Memory B cell (primary cell): ENCODE results near the gene HMG20B.
"Not testable (repeated sequence)": the region's sequence is repeated elsewhere in the genome, so short reads cannot be mapped to it uniquely, and the experiment has no call there.

Source experiments
- ATAC-seq: fragments of 150-1000 bp; cut with Tn5 transposase; 2 replicates; pipeline ENCODE4 v1.10.0; 2021; ENCODE audit warnings: low read depth, mild to moderate bottlenecking, moderate library complexity
- DNase-seq, 2 donors: peaks; one replicate each; pipeline ENCODE4 v3.0.0; 2022; ENCODE audit warnings: low spot score in 2 of 2
- H3K27ac Mint-ChIP-seq: one replicate; pipeline ENCODE4 v1.8.0; 2022; ENCODE audit warnings: mild to moderate bottlenecking, moderate library complexity, mixed read lengths
- H3K27me3 Mint-ChIP-seq: one replicate; pipeline ENCODE4 v1.8.0; 2022; ENCODE audit warnings: mixed read lengths
- H3K36me3 Mint-ChIP-seq: one replicate; pipeline ENCODE4 v1.8.0; 2022; ENCODE audit warnings: mild to moderate bottlenecking, mixed read lengths
- H3K4me1 Mint-ChIP-seq: one replicate; pipeline ENCODE4 v1.8.0; 2022; ENCODE audit warnings: mixed read lengths
- H3K4me3 Mint-ChIP-seq: one replicate; pipeline ENCODE4 v1.8.0; 2022; ENCODE audit warnings: mild to moderate bottlenecking, moderate library complexity, mixed read lengths
- H3K9me3 Mint-ChIP-seq: one replicate; pipeline ENCODE4 v1.8.0; 2022; ENCODE audit warnings: mixed read lengths

HMG20B gene

DNA sequence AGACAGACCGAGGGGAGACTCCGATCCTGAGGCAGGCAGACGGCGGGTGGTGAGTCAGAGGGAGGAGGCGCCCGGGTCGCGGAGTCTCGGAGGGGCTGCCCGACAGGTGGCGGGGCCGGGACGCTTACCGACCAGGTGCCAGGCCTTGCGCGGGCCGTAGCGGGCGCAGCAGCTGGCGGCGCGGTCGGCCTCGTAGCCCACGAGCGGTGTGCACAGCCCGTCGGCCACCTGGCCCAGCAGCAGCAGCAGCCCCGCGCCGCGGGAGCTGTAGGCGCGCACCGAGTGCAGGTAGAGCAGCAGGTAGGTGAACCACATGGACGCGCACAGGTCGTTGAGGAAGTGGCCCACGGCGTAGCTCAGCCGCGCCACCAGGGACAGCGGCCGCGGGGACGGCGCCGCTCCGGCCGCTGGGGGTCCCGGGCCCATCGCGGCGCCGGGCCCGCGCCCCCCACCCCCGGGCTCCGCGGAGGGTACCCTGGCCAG is 15.7 kb upstream of the HMG20B start:
- peaks cover 31% of the 10 kb centered on the region for H3K4me1 Mint-ChIP-seq
- H3K27ac Mint-ChIP-seq: peak overlapping the region; percentile 80
- peak overlapping the region; percentile 85 for H3K4me3 Mint-ChIP-seq
- ATAC-seq (peak; percentile 39), DNase-seq (peak; percentile 41 to 58)
- H3K36me3 Mint-ChIP-seq: no peaks in the 10 kb centered on the region
- no peaks in the 10 kb centered on the region for H3K27me3 Mint-ChIP-seq
- no peaks in the 10 kb centered on the region for H3K9me3 Mint-ChIP-seq

DNA sequence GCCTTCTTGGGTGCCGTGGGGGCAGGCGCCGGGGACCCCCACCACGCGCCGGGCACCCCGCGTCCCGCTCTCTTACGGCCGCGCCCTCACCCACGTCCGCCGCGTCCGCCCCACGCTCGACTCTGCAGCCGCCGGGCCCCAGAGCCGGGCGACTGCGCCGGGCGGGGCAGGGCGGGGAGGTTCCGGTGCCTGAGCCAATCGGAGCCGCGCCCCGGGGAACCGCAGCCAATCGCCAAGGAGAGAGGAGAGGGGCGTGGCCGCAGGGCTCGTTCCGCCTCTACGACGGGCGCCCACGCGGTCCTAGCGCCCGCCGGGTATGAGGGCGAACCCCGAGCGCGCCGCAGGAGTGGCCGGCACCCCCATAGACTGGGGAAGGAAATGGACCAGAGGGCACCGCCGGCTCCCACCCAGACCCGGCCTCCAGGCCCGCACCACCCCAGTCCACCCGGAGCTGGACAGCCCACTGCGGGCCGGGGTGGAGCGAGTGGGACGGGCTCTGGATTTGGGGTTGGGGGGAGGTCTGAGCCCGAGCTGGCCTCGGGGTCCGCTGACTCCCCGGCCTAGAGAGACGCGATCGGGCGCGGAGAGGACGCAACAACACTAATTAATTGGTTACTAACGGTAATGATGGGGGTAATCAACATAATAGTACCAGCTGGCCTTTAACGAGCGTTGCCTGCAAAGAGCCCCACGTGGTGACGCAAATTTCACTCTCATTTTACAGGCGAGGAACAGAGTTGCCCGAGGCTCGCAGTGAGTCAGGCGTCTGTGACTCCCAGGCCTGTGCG is 15.1 kb upstream of the HMG20B start, which contains the start of gene MFSD12:
TSS of gene MFSD12 (minus strand) at position 126 of the 788 bp plus-strand sequence. CDS start 183 bp downstream, outside the sequence.
- Mint-ChIP-seq H3K4me1 (peaks cover 28% of the 10 kb centered on the region), H3K9me3 (no peaks in the 10 kb centered on the region), H3K36me3 (no peaks in the 10 kb centered on the region), H3K27me3 (no peaks in the 10 kb centered on the region), H3K27ac (peak within 1 kb of the TSS; percentile 80), H3K4me3 (peak within 1 kb of the TSS; percentile 85)
- DNase-seq (peak; percentile 92 to 94), ATAC-seq (peak; percentile 87)

DNA sequence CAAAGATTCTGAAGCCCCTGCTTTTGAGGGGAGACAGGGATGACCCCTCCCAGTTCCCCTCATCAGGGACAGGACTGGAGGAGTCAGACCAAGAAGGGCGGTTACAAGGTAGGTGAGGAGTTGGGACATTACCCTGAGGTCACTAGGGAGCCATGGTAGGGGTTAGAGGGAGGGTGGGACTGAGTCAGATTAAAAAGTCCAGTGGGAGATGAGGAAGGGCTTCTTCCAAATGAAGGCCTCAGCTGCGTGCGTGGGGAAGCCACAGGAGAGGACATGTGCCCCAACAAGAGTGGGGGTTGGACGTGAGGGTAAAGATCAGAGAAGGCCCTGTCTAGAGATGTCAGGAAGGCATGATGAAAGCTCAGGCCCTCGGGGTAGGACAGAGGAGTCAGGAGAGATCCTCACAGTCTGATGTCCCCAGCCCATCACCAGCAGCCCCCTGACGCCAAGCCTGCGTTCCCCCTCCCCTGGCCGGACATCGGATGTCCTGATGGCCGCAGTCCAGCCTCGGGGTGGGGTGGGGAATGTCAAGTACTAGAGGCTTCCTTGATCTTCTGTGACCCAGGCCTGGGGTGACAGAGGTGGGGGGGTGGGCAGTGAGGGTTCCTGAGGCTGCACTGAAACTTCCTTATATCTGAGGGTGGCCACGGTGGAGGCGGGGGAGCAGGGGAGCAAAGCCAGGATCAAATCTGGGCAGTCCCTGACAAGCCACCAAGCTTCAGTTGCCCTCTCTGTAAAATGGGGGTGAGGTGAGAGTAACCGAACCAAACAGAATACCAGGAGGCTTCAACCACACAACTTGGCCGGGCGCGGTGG is 8.8 kb upstream of the HMG20B start:
- peaks cover 3% of the 10 kb centered on the region for H3K4me1 Mint-ChIP-seq
- H3K4me3 Mint-ChIP-seq: no peak overlapping the region
- ATAC-seq: no peak

GRCh38 chr19:3565139-3565538 is 7.6 kb upstream of the HMG20B start:
- H3K36me3 Mint-ChIP-seq: no peaks in the 10 kb centered on the region
- no peaks in the 10 kb centered on the region for H3K9me3 Mint-ChIP-seq
- H3K27me3 Mint-ChIP-seq: no peaks in the 10 kb centered on the region
- H3K4me3 Mint-ChIP-seq: no peak overlapping the region
- peaks cover 3% of the 10 kb centered on the region for H3K4me1 Mint-ChIP-seq
- DNase-seq (no peak), ATAC-seq (no peak)
- H3K27ac Mint-ChIP-seq: no peak overlapping the region

More for the DNA sequence above, 8.8 kb upstream of the HMG20B start:
- H3K9me3 Mint-ChIP-seq: no peaks in the 10 kb centered on the region
- H3K27ac Mint-ChIP-seq: no peak overlapping the region
- no peaks in the 10 kb centered on the region for H3K27me3 Mint-ChIP-seq
- DNase-seq: no peak
- H3K36me3 Mint-ChIP-seq: no peaks in the 10 kb centered on the region

GRCh38 chr19:3570042-3570441 is 2.7 kb upstream of the HMG20B start:
- H3K36me3 Mint-ChIP-seq, H3K4me1 Mint-ChIP-seq, H3K27ac Mint-ChIP-seq, H3K9me3 Mint-ChIP-seq, H3K4me3 Mint-ChIP-seq, H3K27me3 Mint-ChIP-seq, DNase-seq, ATAC-seq: not testable (repeated sequence)

GRCh38 chr19:3570606-3571011 is 2.1 kb upstream of the HMG20B start:
- DNase-seq (no peak), ATAC-seq (no peak)
- Mint-ChIP-seq H3K4me3 (no peak overlapping the region), H3K27ac (no peak overlapping the region), H3K4me1 (peaks cover 4% of the 10 kb centered on the region), H3K9me3 (no peaks in the 10 kb centered on the region), H3K27me3 (no peaks in the 10 kb centered on the region), H3K36me3 (peaks cover 6% of the 10 kb centered on the region)

- H3K27ac Mint-ChIP-seq: peak overlapping the region; percentile 15
- ATAC-seq: peak; percentile 93
- H3K36me3 Mint-ChIP-seq: peaks cover 8% of the 10 kb centered on the region
- peak overlapping the region; percentile 51 for H3K4me3 Mint-ChIP-seq
- DNase-seq: peak; percentile 95 to 96
- H3K4me1 Mint-ChIP-seq: peaks cover 4% of the 10 kb centered on the region
- no peaks in the 10 kb centered on the region for H3K9me3 Mint-ChIP-seq
- no peaks in the 10 kb centered on the region for H3K27me3 Mint-ChIP-seq
Observed at GRCh38 chr19:3572132-3572854, 451 bp upstream of the HMG20B start.

- H3K4me1 Mint-ChIP-seq: peaks cover 4% of the 10 kb centered on the region
Observed at GRCh38 chr19:3573162-3573857, 566 bp downstream of the HMG20B start.

DNA sequence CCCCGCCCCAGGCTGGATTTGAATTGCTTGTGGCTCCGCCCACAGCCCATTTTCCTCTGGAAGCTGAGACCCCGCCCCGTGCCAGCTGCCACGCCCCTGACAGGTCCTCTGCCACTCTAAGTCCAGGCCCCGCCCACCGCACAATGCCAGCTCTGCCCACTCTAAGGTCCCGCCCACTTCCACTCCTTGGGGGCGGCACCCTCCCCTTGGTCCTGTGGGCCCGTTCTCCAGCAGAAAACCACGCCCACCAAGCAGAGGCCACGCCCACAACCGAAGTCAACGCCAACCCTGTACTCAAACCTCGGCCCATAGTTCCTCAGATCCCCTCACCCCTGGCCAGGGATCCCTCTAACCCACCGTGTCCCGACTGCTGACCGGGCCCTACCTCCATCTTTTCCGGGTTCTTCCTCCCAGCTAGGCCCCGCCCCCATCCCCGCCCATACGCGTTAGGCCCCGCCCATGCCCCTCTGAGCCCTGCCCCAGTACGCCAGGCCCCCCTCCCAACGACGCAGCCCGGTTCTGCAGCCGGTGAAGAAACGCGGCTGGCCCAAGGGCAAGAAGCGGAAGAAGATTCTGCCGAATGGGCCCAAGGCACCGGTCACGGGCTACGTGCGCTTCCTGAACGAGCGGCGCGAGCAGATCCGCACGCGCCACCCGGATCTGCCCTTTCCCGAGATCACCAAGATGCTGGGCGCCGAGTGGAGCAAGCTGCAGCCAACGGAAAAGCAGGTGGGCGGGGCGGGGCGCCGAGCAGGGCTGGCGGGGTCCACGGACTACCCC is 1.3 kb downstream of the HMG20B start:
- H3K4me1 Mint-ChIP-seq: peaks cover 4% of the 10 kb centered on the region
- H3K27ac Mint-ChIP-seq: peak overlapping the region; percentile 8
- H3K36me3 Mint-ChIP-seq: peaks cover 8% of the 10 kb centered on the region
- DNase-seq: peak; percentile 58 to 77
- no peaks in the 10 kb centered on the region for H3K27me3 Mint-ChIP-seq
- H3K9me3 Mint-ChIP-seq: no peaks in the 10 kb centered on the region
- H3K4me3 Mint-ChIP-seq: peak overlapping the region; percentile 81
- peak; percentile 14 for ATAC-seq

More at GRCh38 chr19:3573162-3573857, 566 bp downstream of the HMG20B start:
- Mint-ChIP-seq H3K27me3 (no peaks in the 10 kb centered on the region), H3K9me3 (no peaks in the 10 kb centered on the region), H3K4me3 (peak overlapping the region; percentile 81), H3K36me3 (peaks cover 8% of the 10 kb centered on the region), H3K27ac (peak overlapping the region; percentile 8)
- peak in 1 of 2 donors; percentile 59 for DNase-seq
- ATAC-seq: no peak

GRCh38 chr19:3575260-3575741 is 2.6 kb downstream of the HMG20B start:
- Mint-ChIP-seq H3K27me3 (no peaks in the 10 kb centered on the region), H3K27ac (peak overlapping the region; percentile 49), H3K4me1 (peaks cover 4% of the 10 kb centered on the region), H3K4me3 (peak overlapping the region; percentile 15), H3K9me3 (no peaks in the 10 kb centered on the region), H3K36me3 (peaks cover 8% of the 10 kb centered on the region)
- ATAC-seq: no peak
- DNase-seq: no peak

DNA sequence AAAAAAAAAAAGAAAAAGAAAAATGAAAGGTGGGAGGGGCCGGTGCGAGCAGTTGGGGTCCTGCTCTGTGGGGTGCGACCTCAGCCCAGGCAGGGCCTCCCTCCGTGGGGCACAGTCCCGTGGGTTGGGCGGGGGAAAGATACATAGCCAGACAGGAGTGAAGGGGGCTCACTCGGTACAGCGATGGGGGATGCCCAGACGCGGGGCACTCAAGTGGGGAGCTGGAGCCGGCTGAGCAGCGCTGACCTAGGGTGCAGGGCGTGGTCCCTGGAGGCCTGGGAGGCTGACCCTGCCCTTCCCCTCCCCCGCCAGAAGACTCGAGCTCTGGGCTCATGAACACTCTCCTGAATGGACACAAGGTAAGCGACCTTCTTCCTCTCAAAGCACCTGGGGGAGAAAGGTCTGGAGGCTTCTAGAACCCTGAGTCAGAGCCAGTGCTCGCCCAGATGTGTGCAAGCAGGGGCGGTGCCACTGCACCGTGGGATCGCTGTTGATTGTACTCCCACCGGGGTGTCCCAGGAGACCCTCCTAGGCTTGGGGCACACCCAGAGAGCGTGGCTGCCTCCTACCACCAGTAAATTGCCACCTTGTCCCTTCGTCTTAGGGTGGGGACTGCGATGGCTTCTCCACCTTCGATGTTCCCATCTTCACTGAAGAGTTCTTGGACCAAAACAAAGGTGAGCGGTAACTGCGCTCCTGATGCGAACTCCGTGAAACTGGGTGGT is 3.4 kb downstream of the HMG20B start:
- H3K9me3 Mint-ChIP-seq: no peaks in the 10 kb centered on the region
- peak overlapping the region; percentile 70 for H3K4me3 Mint-ChIP-seq
- DNase-seq (no peak), ATAC-seq (no peak)
- no peaks in the 10 kb centered on the region for H3K27me3 Mint-ChIP-seq
- no peak overlapping the region for H3K27ac Mint-ChIP-seq
- peaks cover 4% of the 10 kb centered on the region for H3K4me1 Mint-ChIP-seq
- peaks cover 8% of the 10 kb centered on the region for H3K36me3 Mint-ChIP-seq
